PC-9 (cell line): ENCODE results near the gene FAH. TPM values are rescaled to one million over a fixed set of nuclear protein-coding genes. Genes with fewer than 3 reads are reported as not detected.

ENCODE experiments used
- BruUV-seq: library from RNA; stranded (reverse); fragments of 400-500 nt; replicated peaks from 2 replicates; lab custom pipeline; 2021; lab: Mats Ljungman, UMichigan
- CTCF ChIA-PET: fragments of 300-600 bp; sonication (Branson Sonifier 250); formaldehyde crosslinking; loops from one replicate; lab custom pipeline; 2022; ENCODE audit warnings: antibody characterized with exemption; lab: Charles Lee
- POLR2A ChIA-PET: fragments of 300-600 bp; sonication (Branson Sonifier 250); formaldehyde crosslinking; loops from one replicate; lab custom pipeline; 2022; ENCODE audit warnings: antibody characterized with exemption; ENCODE audit not compliant: unreplicated experiment; lab: Charles Lee
- DNase-seq, 2 experiments: peaks; one replicate each; pipeline versions ENCODE4 v3.0.0 to v3.0.0-alpha.2; 2015 to 2022; ENCODE audit warnings: mixed read lengths in 1 of 2
- H2AFZ ChIP-seq: fragments of 200-600 bp; sonication (generic); 2 replicates; pipeline ENCODE4 v1.8.1; 2017; ENCODE audit warnings: antibody characterized with exemption
- H3F3A ChIP-seq: fragments of 200-600 bp; sonication (generic); 2 replicates; pipeline ENCODE4 v1.8.1; 2017; ENCODE audit warnings: antibody characterized with exemption, mild to moderate bottlenecking, low read depth; ENCODE audit not compliant: insufficient read depth
- H3K27ac ChIP-seq: fragments of 200-600 bp; sonication (generic); 2 replicates; pipeline ENCODE4 v1.6.1; 2016; ENCODE audit warnings: mixed run types
- H3K27me3 ChIP-seq: fragments of 200-600 bp; sonication (generic); 2 replicates; pipeline ENCODE4 v1.6.1; 2016; ENCODE audit warnings: low read depth, mixed run types; ENCODE audit not compliant: insufficient read depth
- H3K36me3 ChIP-seq: fragments of 200-600 bp; sonication (generic); 2 replicates; pipeline ENCODE4 v1.6.1; 2016; ENCODE audit warnings: low read depth, mixed run types
- H3K4me1 ChIP-seq: fragments of 200-600 bp; sonication (generic); replicated peaks from 2 replicates; pipeline ENCODE4 v1.6.1; 2016; ENCODE audit warnings: mixed run types; ENCODE audit not compliant: insufficient read depth
- H3K4me2 ChIP-seq: fragments of 200-600 bp; sonication (generic); 2 replicates; pipeline ENCODE4 v1.6.1; 2017; ENCODE audit warnings: mixed run types
- H3K4me3 ChIP-seq: fragments of 200-600 bp; sonication (generic); 2 replicates; pipeline ENCODE4 v1.6.1; 2016; ENCODE audit warnings: mixed run types
- H3K79me2 ChIP-seq: fragments of 200-600 bp; sonication (generic); 2 replicates; pipeline ENCODE4 v1.6.1; 2017; ENCODE audit warnings: low read depth, mixed run types
- H3K9me2 ChIP-seq: fragments of 200-600 bp; sonication (generic); 2 replicates; pipeline ENCODE4 v1.8.1; 2017; ENCODE audit warnings: mild to moderate bottlenecking; ENCODE audit not compliant: insufficient read depth
- H3K9me3 ChIP-seq: fragments of 200-600 bp; sonication (generic); 2 replicates; pipeline ENCODE4 v1.8.1; 2016; ENCODE audit warnings: low read depth; ENCODE audit not compliant: insufficient read depth
- H4K20me1 ChIP-seq: fragments of 200-600 bp; sonication (generic); 2 replicates; pipeline ENCODE4 v1.8.1; 2017; ENCODE audit not compliant: insufficient read depth
- EZH2 ChIP-seq: fragments of 200-600 bp; sonication (generic); IDR thresholded peaks from 2 replicates; pipeline ENCODE4 v1.8.0; 2017; ENCODE audit warnings: antibody characterized with exemption, low read depth
- intact Hi-C: fragments of 100-400 bp; cut with micrococcal nuclease; formaldehyde crosslinking; loops from one replicate; pipeline ENCODE4 v1.10.0; 2022; ENCODE audit not compliant: unreplicated experiment
- total RNA-seq: library from RNA; stranded (reverse); gene quantifications from 2 replicates; pipeline ENCODE4 v1.2.3, GENCODE V29; 2021
- TF ChIP-seq, protein P1 (sequence below): fragments of 200-600 bp; sonication (generic); conservative IDR thresholded peaks from 2 replicates; pipeline ENCODE4 v1.6.1; 2017; ENCODE audit warnings: mixed run types, antibody characterized with exemption, mild to moderate bottlenecking, moderate library complexity

Gene FAH
- total RNA-seq, 1 experiment from 2014 or later: 75.5 TPM

DNA sequence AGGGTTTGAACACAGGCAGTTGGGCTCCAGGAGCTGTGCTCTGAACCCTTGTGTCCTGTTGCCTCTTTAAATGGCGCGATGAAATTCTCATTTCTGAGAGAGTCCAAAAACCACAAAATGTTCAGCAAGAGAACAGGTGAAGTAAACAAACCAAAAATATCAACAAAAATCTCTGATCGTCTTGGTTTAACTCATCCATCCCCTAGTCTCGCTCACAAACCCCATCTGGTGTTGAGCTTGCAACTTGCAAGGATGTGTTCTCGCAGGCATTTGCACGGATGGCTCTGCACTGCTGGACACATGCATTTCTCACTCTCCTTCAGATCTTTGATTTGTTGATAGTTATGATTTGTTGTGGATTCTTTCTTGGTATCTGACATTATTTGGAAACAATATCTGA is 31.1 kb downstream of the FAH start:
- no peak overlapping the region for H3K4me2 ChIP-seq
- H4K20me1 ChIP-seq: no peaks in the 10 kb centered on the region
- intact Hi-C loops: no loop called here
- peaks cover 9% of the 10 kb centered on the region for H3K4me1 ChIP-seq
- H3K36me3 ChIP-seq: peaks cover 19% of the 10 kb centered on the region
- BruUV-seq: no TSS peak
- no peak overlapping the region for H3K27ac ChIP-seq
- no peaks in the 10 kb centered on the region for H3K79me2 ChIP-seq
- H2AFZ ChIP-seq: no peak overlapping the region
- peaks cover under 1% of the 10 kb centered on the region; the same call in 1 of the 2 replicates for H3F3A ChIP-seq
- ChIA-PET POLR2A (no interaction called here), CTCF (no interaction called here)
- TF ChIP-seq, protein P1, sequence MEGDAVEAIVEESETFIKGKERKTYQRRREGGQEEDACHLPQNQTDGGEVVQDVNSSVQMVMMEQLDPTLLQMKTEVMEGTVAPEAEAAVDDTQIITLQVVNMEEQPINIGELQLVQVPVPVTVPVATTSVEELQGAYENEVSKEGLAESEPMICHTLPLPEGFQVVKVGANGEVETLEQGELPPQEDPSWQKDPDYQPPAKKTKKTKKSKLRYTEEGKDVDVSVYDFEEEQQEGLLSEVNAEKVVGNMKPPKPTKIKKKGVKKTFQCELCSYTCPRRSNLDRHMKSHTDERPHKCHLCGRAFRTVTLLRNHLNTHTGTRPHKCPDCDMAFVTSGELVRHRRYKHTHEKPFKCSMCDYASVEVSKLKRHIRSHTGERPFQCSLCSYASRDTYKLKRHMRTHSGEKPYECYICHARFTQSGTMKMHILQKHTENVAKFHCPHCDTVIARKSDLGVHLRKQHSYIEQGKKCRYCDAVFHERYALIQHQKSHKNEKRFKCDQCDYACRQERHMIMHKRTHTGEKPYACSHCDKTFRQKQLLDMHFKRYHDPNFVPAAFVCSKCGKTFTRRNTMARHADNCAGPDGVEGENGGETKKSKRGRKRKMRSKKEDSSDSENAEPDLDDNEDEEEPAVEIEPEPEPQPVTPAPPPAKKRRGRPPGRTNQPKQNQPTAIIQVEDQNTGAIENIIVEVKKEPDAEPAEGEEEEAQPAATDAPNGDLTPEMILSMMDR: no peak
- TF ChIP-seq EZH2: no peak
- no peaks in the 10 kb centered on the region for H3K9me3 ChIP-seq
- no peaks in the 10 kb centered on the region for H3K9me2 ChIP-seq
- DNase-seq: no peak
- H3K27me3 ChIP-seq: no peaks in the 10 kb centered on the region
- H3K4me3 ChIP-seq: no peak overlapping the region

DNA sequence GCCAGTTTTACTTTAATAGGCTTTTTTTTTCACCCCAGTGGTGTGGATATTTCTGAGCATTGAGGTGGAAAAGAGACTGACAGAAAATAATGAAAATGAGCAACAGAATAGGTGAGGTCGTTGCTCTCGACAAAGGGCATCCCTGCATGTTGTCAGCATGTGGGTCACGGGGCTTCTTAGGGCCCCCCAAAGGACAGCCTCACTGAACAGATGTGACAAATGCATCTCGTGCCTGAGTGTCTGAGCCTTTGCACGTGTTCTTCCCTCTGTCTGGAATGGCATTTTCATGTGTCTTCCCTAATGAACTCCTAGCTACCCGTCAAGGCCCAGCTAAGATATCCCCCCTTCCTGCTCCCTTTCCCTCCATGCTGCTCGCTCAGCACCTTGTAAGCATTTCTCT is 31.8 kb downstream of the FAH start:
- Histone ChIP-seq H3K27me3 (no peaks in the 10 kb centered on the region), H3K4me2 (no peak overlapping the region), H3K4me3 (no peak overlapping the region), H3K79me2 (no peaks in the 10 kb centered on the region), H3F3A (no peaks in the 10 kb centered on the region), H3K27ac (no peak overlapping the region), H4K20me1 (no peaks in the 10 kb centered on the region), H3K9me3 (no peaks in the 10 kb centered on the region), H3K9me2 (no peaks in the 10 kb centered on the region), H3K4me1 (peaks cover 3% of the 10 kb centered on the region), H2AFZ (no peak overlapping the region), H3K36me3 (peaks cover 19% of the 10 kb centered on the region)
- DNase-seq: no peak
- ChIA-PET CTCF (no interaction called here), POLR2A (no interaction called here)
- no TSS peak for BruUV-seq
- TF ChIP-seq, protein P1: no peak
- TF ChIP-seq EZH2: no peak
- intact Hi-C loops: no loop called here

DNA sequence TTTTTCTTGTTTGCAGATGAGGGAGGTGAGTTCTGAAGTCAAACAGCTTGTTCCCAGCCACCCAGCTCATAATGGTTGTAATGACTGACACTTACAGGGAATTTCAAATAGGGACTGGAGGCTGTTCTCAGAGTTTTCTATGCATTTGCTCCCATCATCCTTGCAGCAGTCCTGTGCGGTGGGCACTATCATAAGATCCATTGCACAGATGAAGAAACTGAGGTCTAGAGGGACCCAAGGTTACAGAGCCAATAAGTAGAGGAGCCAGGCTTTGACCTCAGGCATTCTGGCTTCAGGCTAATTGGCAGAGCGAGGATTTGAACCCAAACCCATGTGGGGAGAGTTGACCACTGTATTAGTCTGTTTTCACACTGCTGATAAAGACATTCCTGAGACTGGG is 32.4 kb downstream of the FAH start:
- CTCF ChIA-PET: no interaction called here
- H4K20me1 ChIP-seq: no peaks in the 10 kb centered on the region
- H3K36me3 ChIP-seq: peaks cover 18% of the 10 kb centered on the region
- no peaks in the 10 kb centered on the region for H3K79me2 ChIP-seq
- H3K4me1 ChIP-seq: no peaks in the 10 kb centered on the region
- no peaks in the 10 kb centered on the region for H3K9me3 ChIP-seq
- no peak overlapping the region for H3K4me3 ChIP-seq
- POLR2A ChIA-PET: no interaction called here
- no peaks in the 10 kb centered on the region for H3F3A ChIP-seq
- TF ChIP-seq, protein P1: no peak
- TF ChIP-seq EZH2: no peak
- BruUV-seq: no TSS peak
- H3K27ac ChIP-seq: no peak overlapping the region
- no peaks in the 10 kb centered on the region for H3K9me2 ChIP-seq
- no peak overlapping the region for H2AFZ ChIP-seq
- intact Hi-C loops: no loop called here
- H3K27me3 ChIP-seq: no peaks in the 10 kb centered on the region
- no peak overlapping the region for H3K4me2 ChIP-seq
- DNase-seq: no peak
